HG03135 (cell line): Measurements from ENCODE around the gene LLCFC1.
A peak's percentile ranks its signal among the peaks of the same experiment; 100 is the strongest.

Source experiments
- ATAC-seq: cut with Tn5 transposase; IDR thresholded peaks from one replicate; pipeline ENCODE4 v1.9.1; 2021; ENCODE audit warnings: mild to moderate bottlenecking, moderate library complexity; ENCODE audit not compliant: unreplicated experiment

The LLCFC1 gene

DNA sequence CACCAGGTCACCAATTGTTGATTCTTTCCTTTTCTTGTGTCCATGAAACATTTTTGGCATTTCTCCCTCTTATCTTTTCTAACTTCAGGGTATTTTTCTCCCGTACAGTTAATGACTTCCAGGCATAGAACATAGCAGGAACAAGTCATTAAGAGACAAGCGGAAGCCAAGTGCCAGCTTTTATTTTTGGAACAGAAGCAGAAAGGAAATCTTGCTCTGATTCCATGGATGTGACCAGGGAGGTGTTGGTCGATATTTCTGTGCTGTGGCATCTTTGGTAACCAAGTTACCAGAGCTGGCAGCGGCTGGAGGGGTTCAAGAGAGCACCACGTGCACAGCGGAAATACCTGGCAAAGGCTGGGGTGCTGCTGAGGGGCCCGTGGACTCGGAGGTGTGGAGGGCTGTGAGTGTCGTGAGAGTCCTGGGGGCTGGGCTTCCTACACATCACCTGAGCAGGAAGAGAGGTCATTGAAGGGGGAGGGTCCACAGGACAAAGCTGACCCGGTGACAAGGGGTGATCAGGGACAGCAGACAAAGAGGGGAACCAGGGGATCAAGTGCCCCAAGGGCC lies 1.8 kb downstream of the LLCFC1 start:
- no peak for ATAC-seq

GRCh38 chr7:142941541-142941940 lies 2.3 kb downstream of the LLCFC1 start:
- no peak for ATAC-seq

- ATAC-seq, result no peak
Measured at GRCh38 chr7:142942746-142943145, 3.5 kb downstream of the LLCFC1 start.

DNA sequence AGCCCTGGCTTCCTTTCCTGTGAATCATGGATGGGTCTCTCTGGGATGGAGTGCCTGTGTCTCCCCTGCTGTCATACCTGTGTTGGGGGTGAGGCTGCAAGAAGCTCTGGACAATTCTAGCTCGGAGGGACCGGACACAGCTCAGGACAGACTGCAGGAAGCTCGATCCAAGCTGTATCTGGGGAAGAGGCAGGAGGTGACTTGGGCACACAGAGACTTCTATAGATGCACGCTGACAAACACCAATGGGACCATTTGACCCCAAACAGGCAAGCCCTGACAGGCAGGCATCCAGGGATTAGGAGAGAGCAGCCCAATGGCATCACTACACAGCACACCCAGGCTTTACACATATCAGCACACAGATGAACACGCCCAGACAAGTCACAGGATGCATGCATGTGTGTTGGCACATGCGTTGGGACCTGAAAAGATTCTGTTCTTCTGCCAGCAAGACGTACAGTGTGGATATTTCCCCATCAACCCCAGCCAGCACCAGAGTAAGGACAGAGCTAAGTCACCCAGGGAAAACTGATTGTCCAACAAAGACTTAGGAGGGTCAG lies 4.5 kb downstream of the LLCFC1 start:
- ATAC-seq, result no peak

DNA sequence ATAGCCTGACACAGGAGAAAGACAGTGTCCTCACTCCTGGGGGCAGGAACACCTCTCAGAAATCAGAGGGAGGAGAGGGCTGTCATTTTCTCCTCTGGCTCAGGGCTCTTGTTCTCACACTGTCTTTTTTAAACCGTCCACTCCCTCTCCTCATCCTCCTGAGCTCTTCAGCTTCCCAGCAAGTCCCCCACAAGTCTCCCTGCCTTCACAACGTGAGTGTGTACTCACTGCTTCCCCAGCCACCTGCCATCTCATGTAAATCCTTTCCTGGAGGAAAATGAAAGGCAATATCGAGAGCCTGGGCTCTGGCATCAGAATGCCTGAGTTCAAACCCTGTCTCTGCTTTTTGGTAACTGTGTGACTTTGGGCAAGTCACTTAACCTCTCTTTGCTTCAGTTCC lies 5.7 kb downstream of the LLCFC1 start:
- ATAC-seq, result no peak

DNA sequence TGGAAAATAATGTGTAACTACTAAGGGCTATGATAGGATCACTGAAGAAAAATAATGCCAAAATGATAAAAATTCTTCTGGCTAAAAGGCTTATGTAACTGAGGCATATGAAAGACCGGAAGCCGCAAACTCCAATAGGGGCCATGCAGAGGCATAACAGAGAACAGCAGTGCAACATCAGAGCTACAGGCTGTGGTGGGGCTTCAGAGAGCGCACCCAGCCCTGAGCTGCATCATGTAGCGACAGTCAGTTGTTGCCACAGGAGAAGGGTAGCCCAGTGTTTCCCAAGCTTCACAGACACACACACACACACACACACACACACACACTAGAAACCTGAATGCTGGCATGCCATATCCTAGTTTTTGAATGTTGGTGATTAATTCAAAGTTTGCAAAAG lies 9.3 kb downstream of the LLCFC1 start:
- ATAC-seq, result no peak

- ATAC-seq, result no peak
Measured at GRCh38 chr7:142950235-142950634, 11.0 kb downstream of the LLCFC1 start.

DNA sequence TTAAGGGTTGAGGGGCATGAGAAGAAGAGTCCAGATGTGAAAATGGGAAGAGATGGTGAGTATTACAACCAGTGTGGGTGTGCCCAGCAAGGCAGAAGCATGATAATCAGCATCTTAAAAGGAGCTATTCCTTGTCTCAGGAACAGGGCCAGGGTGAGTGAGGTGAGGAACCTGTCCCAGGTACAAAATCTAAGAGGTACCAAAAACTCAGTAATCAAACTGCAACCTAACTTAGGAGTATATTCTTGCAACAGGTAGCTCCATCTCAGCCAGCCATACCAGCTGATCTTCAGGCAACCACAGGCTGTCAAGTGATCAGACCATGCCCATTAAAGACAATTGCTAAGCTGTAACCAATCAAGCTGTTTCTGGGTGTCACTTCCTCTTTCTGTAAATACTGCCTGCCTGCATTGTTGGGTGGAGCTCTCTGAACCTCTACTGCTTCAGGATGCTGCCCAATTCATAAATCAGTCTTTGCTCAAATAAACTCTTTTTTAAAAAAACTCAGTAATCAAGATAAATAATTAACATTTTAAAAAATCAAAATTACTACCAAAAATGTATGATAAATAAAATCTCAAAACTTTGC lies 15.5 kb downstream of the LLCFC1 start:
- ATAC-seq, result peak; percentile 79

DNA sequence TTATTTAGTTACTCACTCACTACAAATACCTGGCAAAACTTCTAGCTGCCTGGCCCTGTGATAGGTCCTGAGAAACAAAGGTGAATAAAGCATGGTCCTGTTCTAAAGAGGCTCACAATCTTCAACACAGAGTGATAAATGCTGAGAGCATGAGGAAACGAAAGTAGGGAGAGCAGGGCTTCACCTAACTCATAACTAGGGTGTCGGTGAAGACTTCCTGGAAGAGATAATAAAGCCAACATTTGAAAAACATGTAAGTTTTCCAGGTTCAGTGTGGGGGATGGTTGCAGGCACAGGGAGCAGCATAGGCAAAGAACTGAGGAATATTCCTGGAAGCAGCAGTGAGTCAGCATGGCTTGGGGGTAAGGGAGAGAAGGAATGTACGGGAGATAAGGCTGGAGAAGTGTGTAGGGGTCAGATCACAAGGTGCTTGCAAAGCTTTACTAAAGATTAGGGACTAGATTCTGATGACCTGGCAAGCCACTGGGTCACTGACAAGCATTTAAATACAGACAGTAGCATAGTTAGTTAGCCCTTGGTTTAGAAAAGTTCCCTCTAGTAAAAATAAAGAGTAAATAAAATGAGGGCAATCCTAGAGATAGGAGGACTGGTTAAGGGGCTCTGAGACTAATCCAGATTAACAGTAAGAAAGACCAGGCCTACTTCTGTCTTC lies 17.8 kb downstream of the LLCFC1 start:
- ATAC-seq, result no peak

- ATAC-seq, result no peak
Measured at GRCh38 chr7:142957723-142958122, 18.4 kb downstream of the LLCFC1 start.

GRCh38 chr7:142959202-142959601 lies 19.9 kb downstream of the LLCFC1 start:
- ATAC-seq, result no peak

- ATAC-seq, result no peak
Measured at GRCh38 chr7:142960955-142961512, 21.8 kb downstream of the LLCFC1 start.

- ATAC-seq, result no peak
Measured at GRCh38 chr7:142961595-142961972, 22.3 kb downstream of the LLCFC1 start.

DNA sequence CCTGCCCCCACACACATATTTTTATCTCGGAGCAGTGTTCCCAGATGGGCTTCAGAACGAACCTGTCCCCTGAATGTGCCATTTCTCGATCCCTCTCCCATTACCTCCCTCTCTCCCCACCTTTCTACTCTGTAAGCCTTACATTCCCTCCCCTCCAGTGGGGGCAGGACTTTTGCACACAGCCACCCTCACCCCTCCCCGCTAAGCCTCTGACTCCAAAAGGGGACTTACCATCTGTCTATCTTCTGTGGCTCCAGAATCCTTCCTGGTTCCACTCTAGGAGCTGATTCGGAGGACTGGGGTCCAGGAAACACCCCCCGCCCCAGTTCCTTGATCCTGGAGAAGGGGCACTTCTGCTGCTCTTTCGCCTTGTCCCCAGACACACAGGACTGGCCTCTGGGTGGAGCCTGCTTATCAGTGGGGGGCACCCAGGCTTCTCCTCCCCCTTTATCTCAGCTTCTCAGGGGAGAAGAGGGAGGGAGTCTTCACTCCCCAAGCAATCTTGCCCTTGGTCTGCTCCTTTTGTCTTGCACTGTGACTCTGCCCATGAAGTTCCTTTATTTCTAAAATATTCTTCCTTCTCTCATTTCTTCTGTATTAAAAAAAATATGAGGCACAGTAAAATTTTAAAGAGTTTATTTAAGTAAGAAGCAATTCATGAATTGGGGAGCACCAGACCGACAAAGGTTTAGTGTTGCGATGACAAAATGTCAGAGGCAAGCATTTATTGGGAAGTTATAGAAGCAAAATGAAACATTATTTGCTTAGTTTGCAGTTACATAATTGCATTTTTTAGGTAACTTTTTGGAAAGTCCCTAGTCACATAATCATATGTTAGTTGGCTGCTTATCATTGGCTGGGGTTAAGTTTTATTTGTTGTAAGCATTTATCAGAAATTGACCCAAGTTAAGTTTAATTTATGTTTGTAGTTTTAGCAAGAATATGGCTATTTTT lies 23.0 kb downstream of the LLCFC1 start, which contains the start of gene KEL:
KEL (minus strand) TSS at position 391 of the 954 bp plus-strand sequence; CDS start at position 234, 157 bp downstream.
- ATAC-seq, result no peak

- no peak for ATAC-seq
Measured at GRCh38 chr7:142962991-142963390, 23.7 kb downstream of the LLCFC1 start.

DNA sequence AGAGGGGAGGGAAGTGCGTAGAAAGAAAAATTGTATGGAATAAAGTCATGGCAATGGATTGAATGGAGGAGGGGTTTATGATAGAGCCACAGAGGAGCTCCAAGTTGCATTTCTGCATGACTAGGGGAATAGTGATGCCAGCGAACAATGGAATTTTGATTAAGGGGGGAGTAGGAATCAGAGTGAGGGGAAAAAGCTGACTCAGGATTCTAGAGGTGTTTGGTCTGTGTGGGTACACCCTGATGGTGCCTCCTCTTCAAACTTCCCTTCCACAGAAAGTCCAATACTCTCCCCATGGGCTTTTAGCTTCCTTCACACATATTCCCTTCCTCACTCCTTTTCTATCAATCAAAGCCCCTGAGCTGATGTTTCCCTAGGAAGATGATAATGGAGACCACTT lies 24.7 kb downstream of the LLCFC1 start:
- no peak for ATAC-seq

- no peak for ATAC-seq
Measured at GRCh38 chr7:142964502-142965246, 25.4 kb downstream of the LLCFC1 start.

- ATAC-seq, result no peak
Measured at GRCh38 chr7:142968229-142968628, 28.9 kb downstream of the LLCFC1 start.

DNA sequence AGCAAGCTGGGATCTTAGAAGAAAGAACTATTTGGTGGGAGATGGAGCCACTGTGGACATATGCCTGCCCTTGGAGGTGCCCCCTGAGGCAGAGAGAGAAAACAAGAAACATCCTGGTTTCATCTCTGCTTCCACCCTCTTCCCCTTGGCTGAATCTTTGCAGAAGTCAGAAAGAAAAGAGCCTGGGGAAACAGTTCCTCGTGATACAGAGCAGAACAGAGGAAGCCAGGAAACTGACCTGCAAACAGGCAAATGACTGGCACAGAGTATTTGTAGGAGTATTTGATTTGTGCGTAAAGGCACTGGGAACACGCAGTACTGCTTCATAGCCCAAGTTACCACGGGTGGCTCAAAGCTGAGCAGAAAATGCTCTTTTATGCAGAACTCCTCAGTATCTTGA lies 29.9 kb downstream of the LLCFC1 start:
- no peak for ATAC-seq

DNA sequence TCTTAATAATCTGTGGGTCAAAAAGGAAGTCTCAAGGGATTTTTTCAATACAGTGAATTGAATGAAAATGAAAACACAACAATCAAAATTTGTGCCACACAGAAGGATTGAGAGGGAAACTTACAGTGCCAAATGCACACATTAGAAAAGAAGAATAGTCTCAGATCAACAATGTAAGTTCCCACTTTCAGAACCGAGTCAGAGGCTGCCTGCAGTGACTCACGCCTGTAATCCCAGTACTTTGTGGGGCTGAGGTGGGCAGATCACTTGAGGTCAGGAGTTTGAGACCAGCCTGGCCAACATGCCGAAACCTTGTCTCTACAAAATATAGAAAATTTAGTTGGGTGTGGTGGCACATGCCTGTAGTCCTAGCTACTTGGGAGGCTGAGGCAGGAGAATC lies 35.3 kb downstream of the LLCFC1 start:
- ATAC-seq, result no peak
